ENCODE data around the gene GDF7.

The GDF7 gene

GRCh38 chr2:20663196-20664070 is 3.5 kb upstream of the GDF7 start:
- no peak for DNase-seq

- no peak for DNase-seq
These were observed 2.9 kb upstream of the GDF7 start for GRCh38 chr2:20664071-20664390.

GRCh38 chr2:20664431-20665242 is 2.3 kb upstream of the GDF7 start:
- DNase-seq: no peak

- no peak for DNase-seq
These were observed 1.5 kb upstream of the GDF7 start for GRCh38 chr2:20665243-20666004.

- no peak for DNase-seq
These were observed 990 bp upstream of the GDF7 start for GRCh38 chr2:20666005-20666303.

GRCh38 chr2:20667151-20667530 is 197 bp downstream of the GDF7 start:
- no peak for DNase-seq

- no peak for DNase-seq
These were observed 822 bp downstream of the GDF7 start for GRCh38 chr2:20667531-20668401.

GRCh38 chr2:20668451-20668850 is 1.5 kb downstream of the GDF7 start:
- DNase-seq: no peak

- no peak for DNase-seq
These were observed 2.0 kb downstream of the GDF7 start for GRCh38 chr2:20668871-20669475.

GRCh38 chr2:20669562-20670314 is 2.8 kb downstream of the GDF7 start:
- no peak for DNase-seq

- DNase-seq: no peak
These were observed 3.5 kb downstream of the GDF7 start for GRCh38 chr2:20670315-20671035.

GRCh38 chr2:20671036-20671735 is 4.2 kb downstream of the GDF7 start:
- DNase-seq: no peak

- no peak for DNase-seq
These were observed 4.8 kb downstream of the GDF7 start for GRCh38 chr2:20671736-20672080.

- no peak for DNase-seq
These were observed 5.4 kb downstream of the GDF7 start for GRCh38 chr2:20672201-20672951.

- DNase-seq: no peak
These were observed 6.9 kb downstream of the GDF7 start for GRCh38 chr2:20673686-20674308.

- no peak for DNase-seq
These were observed 7.5 kb downstream of the GDF7 start for GRCh38 chr2:20674309-20674965.

GRCh38 chr2:20674974-20675679 is 8.2 kb downstream of the GDF7 start:
- DNase-seq: no peak

Data from stimulated activated CD4-positive, alpha-beta T cell treated with anti-CD3 and anti-CD28 coated beads, Interleukin-1b, Interleukin-23, amount 100 ng/mL, for 48 hours (primary cell).